ENCODE data around the gene ABCG8.

Gene ABCG8

GRCh38 chr2:43832457-43832856 is 6.3 kb upstream of the ABCG8 start (continued):
- TF ChIP-seq CSDC2 (CRISPR knock-in tag; IDR thresholded peaks at IDR 0.05) (no peak), ZNF8 (CRISPR knock-in tag; IDR thresholded peaks at IDR 0.05) (no peak), ZNF565 (CRISPR knock-in tag; conservative IDR thresholded peaks at IDR 0.05; ENCODE audit: low read depth) (no peak), TCF4 (CRISPR knock-in tag; IDR thresholded peaks at IDR 0.05; ENCODE audit: borderline replicate concordance) (no peak), ISL1 (CRISPR knock-in tag; IDR thresholded peaks at IDR 0.05) (no peak), BACH2 (CRISPR knock-in tag; IDR thresholded peaks at IDR 0.05; ENCODE audit: borderline replicate concordance) (no peak), CSRNP3 (CRISPR knock-in tag; IDR thresholded peaks at IDR 0.05) (no peak)

GRCh38 chr2:43837033-43837432 is 1.7 kb upstream of the ABCG8 start:
- TF ChIP-seq BACH2 (CRISPR knock-in tag; IDR thresholded peaks at IDR 0.05; ENCODE audit: borderline replicate concordance) (no peak), ZFP3 (CRISPR knock-in tag; IDR thresholded peaks at IDR 0.05) (no peak), TCF4 (CRISPR knock-in tag; IDR thresholded peaks at IDR 0.05; ENCODE audit: borderline replicate concordance) (no peak), ISL1 (CRISPR knock-in tag; IDR thresholded peaks at IDR 0.05) (no peak), ZFP30 (CRISPR knock-in tag; IDR thresholded peaks at IDR 0.05) (no peak), CREB5 (CRISPR knock-in tag; IDR thresholded peaks at IDR 0.05; ENCODE audit: low read depth) (no peak), SNAI2 (CRISPR knock-in tag; IDR thresholded peaks at IDR 0.05) (no peak), ESRRG (CRISPR knock-in tag; IDR thresholded peaks at IDR 0.05) (no peak), TOX (CRISPR knock-in tag; IDR thresholded peaks at IDR 0.05; ENCODE audit: borderline replicate concordance) (no peak), TSHZ2 (CRISPR knock-in tag; IDR thresholded peaks at IDR 0.05) (no peak), ZNF70 (CRISPR knock-in tag; IDR thresholded peaks at IDR 0.05) (no peak), ZNF8 (CRISPR knock-in tag; IDR thresholded peaks at IDR 0.05) (no peak), ARNTL (CRISPR knock-in tag; IDR thresholded peaks at IDR 0.05; ENCODE audit: borderline replicate concordance, low read depth) (no peak), ZNF565 (CRISPR knock-in tag; conservative IDR thresholded peaks at IDR 0.05; ENCODE audit: low read depth) (no peak)
- no peak for ATAC-seq

GRCh38 chr2:43837831-43838559 is 776 bp upstream of the ABCG8 start:
- no peak for ATAC-seq
- TF ChIP-seq TOX (CRISPR knock-in tag; IDR thresholded peaks at IDR 0.05; ENCODE audit: borderline replicate concordance) (no peak), CSDC2 (CRISPR knock-in tag; IDR thresholded peaks at IDR 0.05) (no peak), TCF4 (CRISPR knock-in tag; IDR thresholded peaks at IDR 0.05; ENCODE audit: borderline replicate concordance) (no peak), TSHZ2 (CRISPR knock-in tag; IDR thresholded peaks at IDR 0.05) (no peak), CSRNP3 (CRISPR knock-in tag; IDR thresholded peaks at IDR 0.05) (no peak), RARB (CRISPR knock-in tag; IDR thresholded peaks at IDR 0.05) (no peak), BACH2 (CRISPR knock-in tag; IDR thresholded peaks at IDR 0.05; ENCODE audit: borderline replicate concordance) (no peak), ZC3H10 (CRISPR knock-in tag; IDR thresholded peaks at IDR 0.05) (no peak), ESRRG (CRISPR knock-in tag; IDR thresholded peaks at IDR 0.05) (no peak), ARNTL (CRISPR knock-in tag; IDR thresholded peaks at IDR 0.05; ENCODE audit: borderline replicate concordance, low read depth) (no peak), ZFP30 (CRISPR knock-in tag; IDR thresholded peaks at IDR 0.05) (no peak), ZNF8 (CRISPR knock-in tag; IDR thresholded peaks at IDR 0.05) (no peak)
